Measurements from ENCODE around the gene HPCAL1.
"Not testable (repeated sequence)": the region's sequence is repeated elsewhere in the genome, so short reads cannot be mapped to it uniquely, and the experiment has no call there.

The HPCAL1 gene

GRCh38 chr2:10442469-10443126 is 139.9 kb downstream of the HPCAL1 start:
- DNase-seq (ENCODE audit: low read depth), result not testable (repeated sequence)

GRCh38 chr2:10444463-10444862 is 141.8 kb downstream of the HPCAL1 start:
- DNase-seq (ENCODE audit: low read depth), result no peak

GRCh38 chr2:10446631-10447030 is 143.9 kb downstream of the HPCAL1 start:
- no peak for DNase-seq (ENCODE audit: low read depth)

- DNase-seq (ENCODE audit: low read depth), result no peak
Measured at GRCh38 chr2:10447300-10447894, 144.7 kb downstream of the HPCAL1 start.

GRCh38 chr2:10447895-10448575 is 145.3 kb downstream of the HPCAL1 start, which contains the start of gene ODC1:
TSS of gene ODC1 (minus strand) at chr2:10448327. CDS start at chr2:10445032, 3,295 bp downstream.
- DNase-seq (ENCODE audit: low read depth), result peak; percentile 90

GRCh38 chr2:10448576-10449485 is 146.1 kb downstream of the HPCAL1 start:
- DNase-seq (ENCODE audit: low read depth), result no peak

- no peak for DNase-seq (ENCODE audit: low read depth)
Measured at GRCh38 chr2:10449486-10449831, 146.8 kb downstream of the HPCAL1 start.

GRCh38 chr2:10449838-10450691 is 147.4 kb downstream of the HPCAL1 start:
- no peak for DNase-seq (ENCODE audit: low read depth)

- no peak for DNase-seq (ENCODE audit: low read depth)
Measured at GRCh38 chr2:10451819-10452218, 149.1 kb downstream of the HPCAL1 start.

GRCh38 chr2:10452312-10452711 is 149.6 kb downstream of the HPCAL1 start:
- no peak for DNase-seq (ENCODE audit: low read depth)

- DNase-seq (ENCODE audit: low read depth), result no peak
Measured at GRCh38 chr2:10452956-10453904, 150.5 kb downstream of the HPCAL1 start.

GRCh38 chr2:10453905-10454298 is 151.2 kb downstream of the HPCAL1 start:
- no peak for DNase-seq (ENCODE audit: low read depth)

- no peak for DNase-seq (ENCODE audit: low read depth)
Measured at GRCh38 chr2:10454505-10454904, 151.8 kb downstream of the HPCAL1 start.

- DNase-seq (ENCODE audit: low read depth), result not testable (repeated sequence)
Measured at GRCh38 chr2:10457195-10457594, 154.5 kb downstream of the HPCAL1 start.

GRCh38 chr2:10457846-10458598 is 155.3 kb downstream of the HPCAL1 start:
- no peak for DNase-seq (ENCODE audit: low read depth)

- no peak for DNase-seq (ENCODE audit: low read depth)
Measured at GRCh38 chr2:10460366-10460796, 157.7 kb downstream of the HPCAL1 start.

- no peak for DNase-seq (ENCODE audit: low read depth)
Measured at GRCh38 chr2:10462178-10463083, 159.7 kb downstream of the HPCAL1 start.

- no peak for DNase-seq (ENCODE audit: low read depth)
Measured at GRCh38 chr2:10465910-10466309, 163.2 kb downstream of the HPCAL1 start.

Data from CMK (cell line).